ENCODE data around the gene FCHO1.

Gene FCHO1

GRCh38 chr19:17718947-17719711, 32.1 kb upstream of the FCHO1 start, which contains the start of gene MAP1S:
Gene MAP1S, plus strand, starts transcription at chr19:17719480. Its CDS starts 23 bp downstream, at chr19:17719503.
- DNase-seq (ENCODE audit: low spot score): peak; percentile 96
- no peak for TF ChIP-seq CTCF (IDR thresholded peaks at IDR 0.05; ENCODE audit: extremely low read depth, missing control alignments)

- no peak for TF ChIP-seq CTCF (IDR thresholded peaks at IDR 0.05; ENCODE audit: extremely low read depth, missing control alignments)
- DNase-seq (ENCODE audit: low spot score): no peak
Observed at GRCh38 chr19:17719730-17720400, 31.4 kb upstream of the FCHO1 start.

- no peak for DNase-seq (ENCODE audit: low spot score)
Observed at GRCh38 chr19:17720440-17720839, 30.8 kb upstream of the FCHO1 start.

GRCh38 chr19:17721111-17721628, 30.1 kb upstream of the FCHO1 start:
- TF ChIP-seq CTCF (IDR thresholded peaks at IDR 0.05; ENCODE audit: extremely low read depth, missing control alignments): no peak
- DNase-seq (ENCODE audit: low spot score): no peak

More at GRCh38 chr19:17720440-17720839, 30.8 kb upstream of the FCHO1 start:
- TF ChIP-seq CTCF (IDR thresholded peaks at IDR 0.05; ENCODE audit: extremely low read depth, missing control alignments): no peak

- no peak for TF ChIP-seq CTCF (IDR thresholded peaks at IDR 0.05; ENCODE audit: extremely low read depth, missing control alignments)
- no peak for DNase-seq (ENCODE audit: low spot score)
Observed at GRCh38 chr19:17721821-17722220, 29.5 kb upstream of the FCHO1 start.

GRCh38 chr19:17722655-17723240, 28.5 kb upstream of the FCHO1 start:
- no peak for DNase-seq (ENCODE audit: low spot score)
- TF ChIP-seq CTCF (IDR thresholded peaks at IDR 0.05; ENCODE audit: extremely low read depth, missing control alignments): no peak

GRCh38 chr19:17724655-17725054, 26.6 kb upstream of the FCHO1 start:
- DNase-seq (ENCODE audit: low spot score): no peak
- no peak for TF ChIP-seq CTCF (IDR thresholded peaks at IDR 0.05; ENCODE audit: extremely low read depth, missing control alignments)

Measured in GM20000 (cell line).